ENCODE results near the gene HDHD3.
"Not testable (repeated sequence)": the region's sequence is repeated elsewhere in the genome, so short reads cannot be mapped to it uniquely, and the experiment has no call there.

The HDHD3 gene

GRCh38 chr9:113388833-113389232 is 12.0 kb upstream of the HDHD3 start:
- DNase-seq, result no peak

GRCh38 chr9:113387560-113388230 is 10.9 kb upstream of the HDHD3 start:
- DNase-seq, result no peak

- DNase-seq, result no peak
These were observed 10.0 kb upstream of the HDHD3 start for GRCh38 chr9:113386571-113387393.

- DNase-seq, result no peak
These were observed 5.2 kb upstream of the HDHD3 start for GRCh38 chr9:113381909-113382411.

- DNase-seq, result not testable (repeated sequence)
These were observed 4.7 kb upstream of the HDHD3 start for GRCh38 chr9:113381441-113381840.

GRCh38 chr9:113380869-113381378 is 4.1 kb upstream of the HDHD3 start:
- DNase-seq, result no peak

- not testable (repeated sequence) for DNase-seq
These were observed 3.0 kb upstream of the HDHD3 start for GRCh38 chr9:113379829-113380210.

- DNase-seq, result peak; percentile 89
These were observed 2.5 kb upstream of the HDHD3 start for GRCh38 chr9:113379094-113379828.

- no peak for DNase-seq
These were observed 1.4 kb downstream of the HDHD3 start for GRCh38 chr9:113375057-113376023.

GRCh38 chr9:113373676-113374392 is 3.0 kb downstream of the HDHD3 start:
- DNase-seq, result no peak

- no peak for DNase-seq
These were observed 3.5 kb downstream of the HDHD3 start for GRCh38 chr9:113373256-113373655.

GRCh38 chr9:113372059-113372458 is 4.7 kb downstream of the HDHD3 start:
- DNase-seq, result no peak

GRCh38 chr9:113370806-113371325 is 5.9 kb downstream of the HDHD3 start:
- no peak for DNase-seq

GRCh38 chr9:113369855-113370140 is 7.0 kb downstream of the HDHD3 start:
- no peak for DNase-seq

- DNase-seq, result peak; percentile 97
These were observed 7.6 kb downstream of the HDHD3 start for GRCh38 chr9:113368982-113369854.

GRCh38 chr9:113368348-113368981 is 8.3 kb downstream of the HDHD3 start:
- peak; percentile 47 for DNase-seq

- peak; percentile 37 for DNase-seq
These were observed 11.1 kb downstream of the HDHD3 start for GRCh38 chr9:113365652-113366051.

- peak; percentile 69 for DNase-seq
These were observed 11.8 kb downstream of the HDHD3 start for GRCh38 chr9:113364951-113365350.

- no peak for DNase-seq
These were observed 13.4 kb downstream of the HDHD3 start for GRCh38 chr9:113363336-113363735.
